ENCODE measurements around the gene HCN1.

GRCh38 chr5:45737153-45737552 lies 41.0 kb upstream of the HCN1 start:
- TF ChIP-seq CTCF (IDR thresholded peaks at IDR 0.05), result no peak
- no peak for TF ChIP-seq POLR2A (IDR thresholded peaks at IDR 0.05)
